Measurements from ENCODE around the gene PDE4D.
A peak's percentile ranks its signal among the peaks of the same experiment; 100 is the strongest.
"Not testable (repeated sequence)": the region's sequence is repeated elsewhere in the genome, so short reads cannot be mapped to it uniquely, and the experiment has no call there.

The PDE4D gene

DNA sequence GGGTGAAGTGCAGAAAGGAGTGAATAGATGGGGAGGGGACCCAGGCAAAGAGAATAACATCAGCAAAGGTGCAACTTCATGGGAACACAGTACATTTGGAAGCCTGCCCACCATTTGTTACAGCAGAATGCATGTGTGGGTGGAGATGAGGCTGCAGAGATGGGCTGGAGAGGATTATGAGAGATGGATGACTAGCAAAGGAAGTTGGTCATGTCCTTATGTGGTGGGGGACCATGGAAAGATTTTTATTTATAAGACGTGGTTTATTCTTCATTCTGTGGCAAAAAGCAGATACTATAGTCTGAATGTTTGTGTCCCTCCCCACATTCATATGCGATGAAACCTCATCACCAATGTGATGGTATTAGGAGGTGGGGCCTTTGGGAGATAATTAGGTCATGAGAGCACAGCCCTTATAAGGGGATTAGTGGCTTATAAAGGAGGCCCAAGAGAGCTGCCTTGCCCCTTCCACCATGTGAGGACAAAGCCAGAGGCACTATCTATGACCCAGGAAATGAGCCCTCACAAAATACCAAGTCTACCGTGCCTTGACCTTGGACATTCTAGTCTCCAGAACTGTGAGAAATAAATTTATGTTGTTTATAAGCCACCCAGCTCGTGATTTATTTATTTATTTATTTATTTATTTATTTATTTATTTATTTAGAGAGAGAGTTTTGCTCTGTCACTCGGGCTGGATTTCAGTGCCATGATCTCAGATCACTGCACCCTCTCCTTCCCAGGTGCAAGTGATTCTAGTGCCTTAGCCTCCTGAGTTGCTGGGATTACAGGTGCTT is 827.0 kb downstream of the PDE4D start:
- Histone ChIP-seq H3K4me3 (ENCODE audit: low read depth, low read length) (no peak overlapping the region), H2AFZ (ENCODE audit: low read length, unreplicated experiment) (no peak overlapping the region), H3K79me2 (ENCODE audit: control insufficient read depth, insufficient read depth, low read length, unreplicated experiment) (no peaks in the 10 kb centered on the region), H3K4me1 (ENCODE audit: control insufficient read depth, insufficient read depth, low read length, unreplicated experiment) (peaks cover 73% of the 10 kb centered on the region), H3K27me3 (ENCODE audit: insufficient read depth, low read length) (no peaks in the 10 kb centered on the region), H3K27ac (ENCODE audit: low read depth, low read length) (peak overlapping the region; percentile 95), H3K36me3 (ENCODE audit: insufficient read depth, low read length) (no peaks in the 10 kb centered on the region)

DNA sequence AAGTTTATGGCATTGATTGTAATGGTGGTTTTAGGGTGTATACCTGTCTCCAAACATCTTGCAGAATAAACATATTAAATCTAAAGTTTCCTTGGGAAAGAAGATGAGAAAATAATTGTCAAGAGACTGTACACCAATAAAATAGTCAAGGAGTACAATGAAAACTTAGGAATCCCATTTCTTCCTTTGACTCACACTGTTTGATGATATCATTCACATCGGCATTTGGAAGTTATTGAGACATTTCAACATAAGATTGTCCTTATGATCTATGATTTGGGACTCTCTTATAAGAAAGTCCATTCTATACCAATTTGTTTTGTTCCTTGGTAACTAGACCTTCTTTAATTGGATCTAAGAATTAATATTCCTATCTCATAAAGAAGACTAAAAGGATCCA is 828.0 kb downstream of the PDE4D start:
- H3K4me1 ChIP-seq (ENCODE audit: control insufficient read depth, insufficient read depth, low read length, unreplicated experiment), result peaks cover 78% of the 10 kb centered on the region

DNA sequence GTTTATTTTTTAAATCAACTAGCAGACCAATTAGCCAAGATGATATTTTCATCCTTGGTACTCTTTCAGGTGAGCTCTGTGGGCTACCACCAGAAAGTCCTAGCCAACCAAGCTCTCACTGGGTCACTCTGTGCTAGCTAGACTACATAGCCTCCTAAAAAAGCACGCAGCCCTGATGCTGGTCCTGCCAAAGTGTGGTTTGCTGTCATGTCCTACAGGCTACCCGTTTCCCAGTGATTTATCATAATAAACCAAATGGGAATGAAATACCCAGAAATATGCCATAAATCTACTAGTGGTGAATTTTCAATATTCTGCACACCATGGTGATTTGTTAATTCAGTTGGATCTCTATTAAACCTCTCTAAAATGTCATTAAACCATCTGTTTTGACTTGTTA is 829.2 kb downstream of the PDE4D start:
- H3K4me3 ChIP-seq (ENCODE audit: low read depth, low read length), result peak overlapping the region; percentile 39; the same call in 1 of the 2 replicates
- H3K27me3 ChIP-seq (ENCODE audit: insufficient read depth, low read length), result no peaks in the 10 kb centered on the region
- H3K36me3 ChIP-seq (ENCODE audit: insufficient read depth, low read length), result no peaks in the 10 kb centered on the region
- peaks cover 74% of the 10 kb centered on the region for H3K4me1 ChIP-seq (ENCODE audit: control insufficient read depth, insufficient read depth, low read length, unreplicated experiment)
- no peaks in the 10 kb centered on the region for H3K79me2 ChIP-seq (ENCODE audit: control insufficient read depth, insufficient read depth, low read length, unreplicated experiment)
- no peak overlapping the region for H2AFZ ChIP-seq (ENCODE audit: low read length, unreplicated experiment)
- peak overlapping the region; percentile 95 for H3K27ac ChIP-seq (ENCODE audit: low read depth, low read length)

More for the DNA sequence above, 828.0 kb downstream of the PDE4D start:
- Histone ChIP-seq H3K27me3 (ENCODE audit: insufficient read depth, low read length) (no peaks in the 10 kb centered on the region), H2AFZ (ENCODE audit: low read length, unreplicated experiment) (no peak overlapping the region), H3K4me3 (ENCODE audit: low read depth, low read length) (peak overlapping the region; percentile 18; the same call in 1 of the 2 replicates), H3K27ac (ENCODE audit: low read depth, low read length) (peak overlapping the region; percentile 95), H3K79me2 (ENCODE audit: control insufficient read depth, insufficient read depth, low read length, unreplicated experiment) (no peaks in the 10 kb centered on the region), H3K36me3 (ENCODE audit: insufficient read depth, low read length) (no peaks in the 10 kb centered on the region)

DNA sequence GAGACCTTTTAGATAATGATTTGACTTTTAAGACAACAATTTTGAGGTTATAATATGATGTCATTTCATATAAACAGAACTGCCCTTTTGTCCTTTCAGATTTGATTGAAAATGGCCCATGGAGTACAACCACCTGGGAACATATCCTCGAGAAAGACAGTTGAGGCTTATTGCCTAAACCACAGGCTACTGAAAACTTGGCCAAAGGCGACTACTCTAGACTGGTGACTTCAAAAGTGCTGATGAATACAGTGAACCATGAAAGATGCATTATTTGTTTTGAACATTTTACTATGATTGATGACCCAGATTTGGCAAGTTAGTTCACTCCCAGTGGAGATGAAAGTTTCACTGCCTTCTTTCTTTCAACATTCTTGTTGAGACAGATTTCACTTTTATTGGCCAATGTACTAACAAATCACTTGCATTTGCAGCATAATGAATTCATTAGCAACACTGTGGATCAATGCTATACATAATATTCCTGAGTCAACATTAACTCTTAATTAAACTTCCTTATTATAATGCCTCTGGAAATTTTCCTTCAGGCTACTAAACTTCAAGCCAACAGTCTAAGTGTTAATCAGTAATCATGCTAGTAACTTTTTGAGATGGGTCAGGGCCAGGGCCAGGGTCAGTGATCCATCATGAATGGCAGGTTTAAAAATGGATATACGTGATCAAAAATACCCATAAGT is 830.4 kb downstream of the PDE4D start:
- H3K79me2 ChIP-seq (ENCODE audit: control insufficient read depth, insufficient read depth, low read length, unreplicated experiment), result no peaks in the 10 kb centered on the region
- H3K27me3 ChIP-seq (ENCODE audit: insufficient read depth, low read length), result no peaks in the 10 kb centered on the region
- H3K27ac ChIP-seq (ENCODE audit: low read depth, low read length), result peak overlapping the region; percentile 95
- H2AFZ ChIP-seq (ENCODE audit: low read length, unreplicated experiment), result no peak overlapping the region
- peaks cover 62% of the 10 kb centered on the region for H3K4me1 ChIP-seq (ENCODE audit: control insufficient read depth, insufficient read depth, low read length, unreplicated experiment)
- no peaks in the 10 kb centered on the region for H3K36me3 ChIP-seq (ENCODE audit: insufficient read depth, low read length)
- H3K4me3 ChIP-seq (ENCODE audit: low read depth, low read length), result no peak overlapping the region

DNA sequence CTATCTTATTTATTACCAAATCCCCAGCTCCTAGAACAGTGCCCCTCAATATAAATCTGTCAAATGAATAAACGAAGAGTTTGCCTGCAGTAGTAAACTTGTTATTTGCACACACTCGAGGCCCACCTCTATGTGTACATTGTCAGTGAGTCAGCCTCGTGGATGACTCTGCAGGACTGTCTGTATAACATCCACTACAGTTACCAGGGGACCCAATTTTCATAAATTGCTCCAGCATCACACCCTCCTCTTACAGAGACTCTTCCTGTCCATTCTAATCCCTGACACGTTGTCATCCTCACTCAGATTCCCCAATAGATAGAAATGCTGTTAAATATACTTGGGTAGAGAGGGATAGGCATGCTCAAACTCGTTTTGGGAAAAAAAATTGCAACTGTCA is 832.1 kb downstream of the PDE4D start:
- Histone ChIP-seq H3K27ac (ENCODE audit: low read depth, low read length) (no peak overlapping the region), H3K4me3 (ENCODE audit: low read depth, low read length) (no peak overlapping the region), H3K36me3 (ENCODE audit: insufficient read depth, low read length) (no peaks in the 10 kb centered on the region), H2AFZ (ENCODE audit: low read length, unreplicated experiment) (no peak overlapping the region), H3K4me1 (ENCODE audit: control insufficient read depth, insufficient read depth, low read length, unreplicated experiment) (peaks cover 49% of the 10 kb centered on the region), H3K27me3 (ENCODE audit: insufficient read depth, low read length) (no peaks in the 10 kb centered on the region), H3K79me2 (ENCODE audit: control insufficient read depth, insufficient read depth, low read length, unreplicated experiment) (no peaks in the 10 kb centered on the region)

DNA sequence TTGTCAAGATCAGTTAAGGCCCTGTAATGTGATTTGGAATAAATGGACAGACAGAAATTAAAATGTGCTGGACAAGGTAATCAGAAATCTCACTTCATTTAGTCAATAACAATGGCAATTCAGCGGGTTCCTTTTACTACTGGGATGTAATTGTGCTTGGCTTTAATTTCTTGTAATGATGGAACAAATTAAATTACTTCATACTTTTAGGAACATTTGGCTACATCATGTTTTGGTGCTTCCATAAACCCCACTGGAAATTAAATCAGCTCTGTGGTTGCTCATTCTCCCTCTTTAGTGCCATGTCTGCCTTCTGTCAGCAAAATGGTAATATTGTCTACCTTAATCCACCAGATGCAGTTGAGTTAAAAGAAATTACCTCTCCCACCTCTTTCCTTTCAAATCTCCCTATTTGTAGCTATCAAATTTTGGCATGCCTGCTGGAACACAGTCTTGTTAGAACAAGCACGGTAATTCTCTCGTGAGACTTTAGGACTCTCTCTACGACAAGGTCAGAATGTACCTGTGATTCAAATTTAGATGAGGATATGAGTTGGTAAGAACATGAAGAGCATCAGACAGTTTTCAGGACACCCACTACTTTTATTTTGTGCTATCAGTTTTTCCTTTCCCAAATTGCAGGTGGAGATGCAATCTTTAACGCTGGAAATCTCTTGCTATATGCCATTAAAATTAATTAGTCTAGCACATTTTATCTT is 834.4 kb downstream of the PDE4D start:
- H3K36me3 ChIP-seq (ENCODE audit: insufficient read depth, low read length), result no peaks in the 10 kb centered on the region
- H3K27me3 ChIP-seq (ENCODE audit: insufficient read depth, low read length), result no peaks in the 10 kb centered on the region
- H3K79me2 ChIP-seq (ENCODE audit: control insufficient read depth, insufficient read depth, low read length, unreplicated experiment), result no peaks in the 10 kb centered on the region
- peaks cover 26% of the 10 kb centered on the region for H3K4me1 ChIP-seq (ENCODE audit: control insufficient read depth, insufficient read depth, low read length, unreplicated experiment)
- no peak overlapping the region for H3K4me3 ChIP-seq (ENCODE audit: low read depth, low read length)
- H2AFZ ChIP-seq (ENCODE audit: low read length, unreplicated experiment), result no peak overlapping the region
- no peak overlapping the region for H3K27ac ChIP-seq (ENCODE audit: low read depth, low read length)

DNA sequence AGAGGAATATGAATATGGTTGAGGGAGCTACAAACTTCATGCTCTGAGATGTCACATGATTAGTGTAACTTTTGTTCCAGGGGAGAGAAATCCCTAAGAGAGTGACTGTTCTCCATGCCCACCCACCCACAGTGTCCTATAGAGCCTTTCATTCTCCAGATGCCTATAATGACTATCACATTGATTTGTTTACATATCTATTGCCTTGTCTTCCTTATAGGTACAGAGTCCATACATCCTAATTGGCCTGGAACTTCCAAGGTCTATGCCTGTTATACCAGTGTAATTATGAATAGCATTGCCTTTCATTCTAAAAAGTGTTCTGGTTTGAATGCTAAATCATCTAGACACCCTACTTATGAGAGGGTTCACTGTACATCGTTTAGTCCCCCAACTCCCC is 835.3 kb downstream of the PDE4D start:
- Histone ChIP-seq H2AFZ (ENCODE audit: low read length, unreplicated experiment) (no peak overlapping the region), H3K79me2 (ENCODE audit: control insufficient read depth, insufficient read depth, low read length, unreplicated experiment) (no peaks in the 10 kb centered on the region), H3K4me3 (ENCODE audit: low read depth, low read length) (no peak overlapping the region), H3K4me1 (ENCODE audit: control insufficient read depth, insufficient read depth, low read length, unreplicated experiment) (peaks cover 18% of the 10 kb centered on the region), H3K27ac (ENCODE audit: low read depth, low read length) (no peak overlapping the region), H3K36me3 (ENCODE audit: insufficient read depth, low read length) (no peaks in the 10 kb centered on the region), H3K27me3 (ENCODE audit: insufficient read depth, low read length) (no peaks in the 10 kb centered on the region)

DNA sequence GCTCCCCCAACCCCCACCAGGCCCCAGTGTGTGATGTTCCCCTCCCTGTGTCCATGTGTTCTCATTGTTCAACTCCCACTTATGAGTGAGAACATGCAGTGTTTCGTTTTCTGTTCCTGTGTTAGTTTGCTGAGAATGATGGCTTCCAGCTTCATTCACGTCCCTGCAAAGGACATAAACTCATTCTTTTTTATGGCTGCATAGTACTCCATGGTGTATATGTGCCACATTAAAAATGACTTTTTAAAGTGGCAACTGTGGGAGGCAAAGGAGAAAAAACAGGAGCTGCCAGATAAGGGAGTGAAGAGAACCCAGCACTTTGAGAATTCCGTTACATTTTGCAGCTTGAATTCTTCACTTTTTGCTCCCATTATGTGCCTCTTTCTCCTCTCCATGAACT is 836.9 kb downstream of the PDE4D start:
- not testable (repeated sequence) for H3K36me3 ChIP-seq (ENCODE audit: insufficient read depth, low read length); H3K4me3 ChIP-seq (ENCODE audit: low read depth, low read length); H3K4me1 ChIP-seq (ENCODE audit: control insufficient read depth, insufficient read depth, low read length, unreplicated experiment); H3K27ac ChIP-seq (ENCODE audit: low read depth, low read length); H2AFZ ChIP-seq (ENCODE audit: low read length, unreplicated experiment); H3K27me3 ChIP-seq (ENCODE audit: insufficient read depth, low read length); H3K79me2 ChIP-seq (ENCODE audit: control insufficient read depth, insufficient read depth, low read length, unreplicated experiment)

DNA sequence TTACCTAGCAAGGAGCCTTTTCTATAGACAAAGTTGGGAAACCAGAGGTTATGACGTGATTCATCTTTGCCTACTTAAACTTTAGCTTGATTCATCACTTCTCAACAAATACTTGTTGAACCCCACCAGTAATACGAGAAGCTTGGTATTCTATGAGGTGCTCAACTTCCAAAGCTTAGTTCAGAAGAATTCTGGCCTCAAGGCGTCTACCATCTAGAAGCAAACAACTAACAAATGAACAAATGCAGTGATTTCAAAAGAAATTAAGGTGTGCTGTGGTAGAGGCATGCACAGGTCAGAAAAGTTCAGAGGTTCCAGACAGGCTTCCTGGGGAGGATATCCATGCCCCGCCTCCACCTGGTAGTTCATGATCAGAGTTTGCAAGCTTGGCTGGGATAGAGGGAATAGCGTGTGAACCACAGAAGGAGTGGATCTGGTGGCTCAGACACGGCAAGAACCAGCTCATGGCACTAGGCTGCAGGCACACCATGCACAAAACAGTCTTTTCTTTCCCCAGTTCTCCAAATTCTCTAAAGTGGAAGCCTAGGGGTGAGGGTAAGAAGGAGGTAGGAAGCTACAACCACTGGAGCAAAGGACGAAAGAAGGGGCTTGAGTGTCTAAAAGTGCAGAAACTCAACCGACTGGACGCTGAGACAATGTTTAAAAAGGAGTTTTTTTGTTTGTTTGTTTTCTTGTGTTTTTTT is 837.6 kb downstream of the PDE4D start:
- H3K4me3 ChIP-seq (ENCODE audit: low read depth, low read length), result no peak overlapping the region
- no peaks in the 10 kb centered on the region for H3K4me1 ChIP-seq (ENCODE audit: control insufficient read depth, insufficient read depth, low read length, unreplicated experiment)
- H3K79me2 ChIP-seq (ENCODE audit: control insufficient read depth, insufficient read depth, low read length, unreplicated experiment), result no peaks in the 10 kb centered on the region
- no peak overlapping the region for H3K27ac ChIP-seq (ENCODE audit: low read depth, low read length)
- no peaks in the 10 kb centered on the region for H3K27me3 ChIP-seq (ENCODE audit: insufficient read depth, low read length)
- no peaks in the 10 kb centered on the region for H3K36me3 ChIP-seq (ENCODE audit: insufficient read depth, low read length)
- no peak overlapping the region for H2AFZ ChIP-seq (ENCODE audit: low read length, unreplicated experiment)

DNA sequence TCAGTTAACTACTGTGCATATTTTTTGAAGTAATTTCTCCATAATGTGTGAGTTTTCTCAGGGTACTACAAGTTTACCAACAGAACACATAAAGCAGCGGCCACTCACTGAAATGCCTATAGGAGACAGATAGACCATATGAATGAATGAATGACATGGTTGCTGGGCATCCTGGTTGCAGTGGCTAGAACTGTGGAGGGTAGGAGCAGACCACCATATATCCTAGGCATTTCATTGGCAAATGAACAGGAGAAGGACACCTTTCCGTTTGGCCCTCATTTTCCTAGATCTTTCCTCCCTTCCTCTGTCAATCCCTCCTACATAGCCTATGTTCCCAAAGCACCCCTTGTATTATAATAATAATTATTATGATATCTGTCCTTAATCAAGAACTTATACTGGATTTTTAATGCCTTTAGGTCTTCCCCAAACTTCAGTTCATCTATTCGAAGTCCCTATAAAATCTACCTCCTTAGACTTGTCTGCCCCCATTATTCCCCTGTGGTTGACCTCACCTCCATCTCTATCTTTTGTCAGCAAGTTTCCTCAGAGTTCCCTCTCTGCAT is 838.5 kb downstream of the PDE4D start:
- Histone ChIP-seq H3K27me3 (ENCODE audit: insufficient read depth, low read length) (no peaks in the 10 kb centered on the region), H3K79me2 (ENCODE audit: control insufficient read depth, insufficient read depth, low read length, unreplicated experiment) (no peaks in the 10 kb centered on the region), H3K27ac (ENCODE audit: low read depth, low read length) (no peak overlapping the region), H3K4me1 (ENCODE audit: control insufficient read depth, insufficient read depth, low read length, unreplicated experiment) (no peaks in the 10 kb centered on the region), H3K36me3 (ENCODE audit: insufficient read depth, low read length) (no peaks in the 10 kb centered on the region), H3K4me3 (ENCODE audit: low read depth, low read length) (no peak overlapping the region), H2AFZ (ENCODE audit: low read length, unreplicated experiment) (no peak overlapping the region)
